Heart left ventricle (tissue), 13 donors: Measurements from ENCODE around the gene LRP1.

Source experiments
- CTCF ChIP-seq, 12 donors: fragments of 200-600 bp; sonication (generic) in 4 of 12; IDR thresholded peaks; one replicate each; pipeline versions ENCODE4 v1.5.0 to v1.8.0; 2018 to 2022; ENCODE audit warnings: antibody characterized with exemption in 12 of 12, mild to moderate bottlenecking in 5 of 12
- POLR2A ChIP-seq, 2 donors: fragments of 450-650 bp; IDR thresholded peaks; one replicate each; pipeline ENCODE4 v1.6.1; 2017; ENCODE audit warnings: antibody characterized with exemption in 2 of 2, mild to moderate bottlenecking in 2 of 2, moderate library complexity in 2 of 2
- donor health status: ischemic (EF 13 %, LVEDD 7.1; RV severe dilation, severe dysfunction).
- donor health status: DM: no; HTN: yes; CAD: no.
- donor health status: DM: no; HTN: no; CAD: no.
- donor health status: ischemic (EF 25% LVEDD 6.9; RV normal size, moderate dysfunction).
- donor health status: ischemic (EF 25% LVEDD 5.7; RV mildly dilated, moderate dysfunction).
- donor health status: ischemic (EF 35%, LVEDD 5.7; RV mildly dilated, moderate dysfunction).
- donor health status: nonischemic (EF 11% LVEDD 7.7; RV severe dilation, severe dysfunction).
- donor health status: DM: yes; HTN: yes; CAD: no.
- donor health status: PGD.
- donor health status: ischemic (EF 29% LVEDD 5.4; RV normal size, mild dysfunction).
- donor health status: nonischemic (EF 23%, LVEDD 6.1; RV moderate dilation, normal function).

DNA sequence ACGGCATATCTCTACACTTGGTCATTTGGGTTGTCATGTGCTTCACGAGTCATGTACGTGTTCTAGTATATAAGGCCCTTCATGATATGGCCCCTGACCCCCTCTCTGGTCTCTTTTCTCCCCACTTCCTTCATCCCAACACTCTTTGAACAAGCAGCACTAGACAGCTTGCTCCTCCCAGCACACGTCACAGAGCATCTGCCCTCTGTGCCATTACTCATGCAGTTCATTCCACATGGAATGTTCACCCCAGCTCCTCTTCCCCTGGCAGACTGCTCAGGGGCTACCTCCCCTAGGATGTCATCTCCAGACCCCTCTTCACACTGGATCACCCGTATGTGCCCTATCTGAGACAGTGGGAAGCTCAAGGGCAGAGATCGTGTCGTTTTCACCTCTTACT lies 33.2 kb downstream of the LRP1 start:
- TF ChIP-seq CTCF (IDR thresholded peaks at IDR 0.05) (no peak), POLR2A (IDR thresholded peaks at IDR 0.05) (no peak)
